Fibroblast of gingiva (primary cell): ENCODE results near the gene SNX24.
"Not testable (repeated sequence)": the region's sequence is repeated elsewhere in the genome, so short reads cannot be mapped to it uniquely, and the experiment has no call there.

Experiments used
- DNase-seq: peaks from one replicate; pipeline ENCODE4 v3.0.0-alpha.2; 2011; ENCODE audit warnings: low read depth

The SNX24 gene

GRCh38 chr5:122871661-122872060, 26.2 kb downstream of the SNX24 start:
- peak; percentile 58 for DNase-seq

GRCh38 chr5:122874179-122874875, 28.9 kb downstream of the SNX24 start:
- peak; percentile 51 for DNase-seq

- no peak for DNase-seq
Measured at GRCh38 chr5:122877518-122877917, 32.1 kb downstream of the SNX24 start.

GRCh38 chr5:122879076-122879475, 33.7 kb downstream of the SNX24 start:
- no peak for DNase-seq

GRCh38 chr5:122880170-122880689, 34.8 kb downstream of the SNX24 start:
- no peak for DNase-seq

- DNase-seq = no peak
Measured at GRCh38 chr5:122880749-122881148, 35.3 kb downstream of the SNX24 start.

- peak; percentile 6 for DNase-seq
Measured at GRCh38 chr5:122882831-122883230, 37.4 kb downstream of the SNX24 start.

GRCh38 chr5:122885045-122885517, 39.7 kb downstream of the SNX24 start:
- peak; percentile 13 for DNase-seq

GRCh38 chr5:122885891-122886290, 40.5 kb downstream of the SNX24 start:
- DNase-seq = no peak

- no peak for DNase-seq
Measured at GRCh38 chr5:122895141-122895540, 49.7 kb downstream of the SNX24 start.

GRCh38 chr5:122896598-122897282, 51.3 kb downstream of the SNX24 start:
- DNase-seq = peak; percentile 17

GRCh38 chr5:122897283-122897602, 51.8 kb downstream of the SNX24 start:
- no peak for DNase-seq

- DNase-seq = no peak
Measured at GRCh38 chr5:122901346-122901745, 55.9 kb downstream of the SNX24 start.

- DNase-seq = no peak
Measured at GRCh38 chr5:122902263-122902662, 56.9 kb downstream of the SNX24 start.

- no peak for DNase-seq
Measured at GRCh38 chr5:122906768-122907167, 61.4 kb downstream of the SNX24 start.

GRCh38 chr5:122907276-122907675, 61.9 kb downstream of the SNX24 start:
- no peak for DNase-seq

- no peak for DNase-seq
Measured at GRCh38 chr5:122908108-122908507, 62.7 kb downstream of the SNX24 start.

GRCh38 chr5:122908662-122909061, 63.2 kb downstream of the SNX24 start:
- no peak for DNase-seq

GRCh38 chr5:122909470-122910100, 64.2 kb downstream of the SNX24 start:
- DNase-seq = no peak

- DNase-seq = not testable (repeated sequence)
Measured at GRCh38 chr5:122913436-122913835, 68.0 kb downstream of the SNX24 start.

GRCh38 chr5:122915717-122916461, 70.5 kb downstream of the SNX24 start:
- DNase-seq = no peak

GRCh38 chr5:122916490-122916889, 71.1 kb downstream of the SNX24 start:
- DNase-seq = no peak
